Liver (tissue), 9 donors: ENCODE data around the gene UBD. TPM values are rescaled to one million over a fixed set of nuclear protein-coding genes. Genes with fewer than 3 reads are reported as not detected.

Experiments
- DNase-seq: peaks from one replicate; pipeline ENCODE4 v3.0.0-alpha.2; 2017; ENCODE audit warnings: low spot score
- H3K27ac ChIP-seq, 2 donors: one replicate each; pipeline ENCODE4 v1.7.0; 2013; ENCODE audit warnings: inconsistent platforms in 2 of 2, low read length in 2 of 2, control low read depth in 1 of 2, low read depth in 1 of 2, mild to moderate bottlenecking in 1 of 2
- H3K27me3 ChIP-seq, 4 donors: one replicate each; pipeline versions ENCODE4 v1.6.1 to v1.7.0; 2013; ENCODE audit warnings: low read length in 3 of 4, inconsistent platforms in 1 of 4, mild to moderate bottlenecking in 1 of 4, moderate library complexity in 1 of 4; ENCODE audit not compliant: control insufficient read depth in 4 of 4, insufficient read depth in 4 of 4
- H3K36me3 ChIP-seq, 4 donors: one replicate each; pipeline versions ENCODE4 v1.6.1 to v1.7.0; 2013; ENCODE audit warnings: low read length in 3 of 4, mild to moderate bottlenecking in 3 of 4, low read depth in 1 of 4, moderate library complexity in 1 of 4; ENCODE audit not compliant: control insufficient read depth in 4 of 4, insufficient read depth in 3 of 4
- H3K4me1 ChIP-seq, 4 donors: one replicate each; pipeline versions ENCODE4 v1.6.1 to v1.7.0; 2013; ENCODE audit warnings: low read length in 3 of 4, mild to moderate bottlenecking in 3 of 4, moderate library complexity in 1 of 4; ENCODE audit not compliant: control insufficient read depth in 4 of 4, insufficient read depth in 4 of 4
- H3K4me3 ChIP-seq, 3 donors: one replicate each; pipeline versions ENCODE4 v1.6.1 to v1.7.0; 2013; ENCODE audit warnings: low read length in 3 of 3, control low read depth in 1 of 3, low read depth in 1 of 3, mild to moderate bottlenecking in 1 of 3
- H3K9ac ChIP-seq, 2 donors: one replicate each; pipeline ENCODE4 v1.7.0; 2013; ENCODE audit warnings: low read length in 2 of 2, mild to moderate bottlenecking in 2 of 2, moderate library complexity in 2 of 2, control low read depth in 1 of 2, low read depth in 1 of 2
- H3K9me3 ChIP-seq, 4 donors: one replicate each; pipeline versions ENCODE4 v1.6.1 to v1.7.0; 2013; ENCODE audit warnings: low read length in 3 of 4; ENCODE audit not compliant: control insufficient read depth in 4 of 4
- EGR1 ChIP-seq, 2 donors: IDR thresholded peaks; 2 replicates each; pipeline ENCODE4 v1.6.1; 2016 to 2018; ENCODE audit warnings: antibody characterized with exemption in 2 of 2, low read depth in 2 of 2
- FOXA1 ChIP-seq: IDR thresholded peaks from 2 replicates; pipeline ENCODE4 v1.6.1; 2016; ENCODE audit warnings: antibody characterized with exemption
- FOXA2 ChIP-seq: IDR thresholded peaks from 2 replicates; pipeline ENCODE4 v1.6.1; 2016; ENCODE audit warnings: antibody characterized with exemption
- GABPA ChIP-seq, 2 donors: IDR thresholded peaks in 1 of 2; conservative IDR thresholded peaks in 1 of 2; 2 replicates each; pipeline ENCODE4 v1.6.1; 2016; ENCODE audit warnings: antibody characterized with exemption in 2 of 2, mild to moderate bottlenecking in 1 of 2, moderate library complexity in 1 of 2
- HNF4G ChIP-seq: IDR thresholded peaks from 2 replicates; pipeline ENCODE4 v1.6.1; 2016; ENCODE audit warnings: antibody characterized with exemption
- JUND ChIP-seq, 2 donors: IDR thresholded peaks; 2 replicates each; pipeline ENCODE4 v1.6.1; 2016; ENCODE audit warnings: antibody characterized with exemption in 2 of 2
- MAX ChIP-seq: IDR thresholded peaks from 2 replicates; pipeline ENCODE4 v1.6.1; 2016; ENCODE audit warnings: antibody characterized with exemption
- NR2F2 ChIP-seq: IDR thresholded peaks from 2 replicates; pipeline ENCODE4 v1.6.1; 2016; ENCODE audit warnings: antibody characterized with exemption
- RAD21 ChIP-seq, 2 donors: IDR thresholded peaks; 2 replicates each; pipeline ENCODE4 v1.6.1; 2016; ENCODE audit warnings: antibody characterized with exemption in 2 of 2, mild to moderate bottlenecking in 2 of 2
- REST ChIP-seq: IDR thresholded peaks from 2 replicates; pipeline ENCODE4 v1.6.1; 2016; ENCODE audit warnings: antibody characterized with exemption, mild to moderate bottlenecking
- RXRA ChIP-seq, 2 donors: IDR thresholded peaks; 2 replicates each; pipeline ENCODE4 v1.6.1; 2017 to 2018; ENCODE audit warnings: antibody characterized with exemption in 2 of 2, mild to moderate bottlenecking in 1 of 2
- SP1 ChIP-seq: IDR thresholded peaks from 2 replicates; pipeline ENCODE4 v1.6.1; 2018; ENCODE audit warnings: antibody characterized with exemption, mild to moderate bottlenecking
- TAF1 ChIP-seq: conservative IDR thresholded peaks from 2 replicates; pipeline ENCODE4 v1.6.1; 2016; ENCODE audit warnings: antibody characterized with exemption, mild to moderate bottlenecking
- YY1 ChIP-seq: IDR thresholded peaks from 2 replicates; pipeline ENCODE4 v1.6.1; 2016; ENCODE audit warnings: antibody characterized with exemption, mild to moderate bottlenecking
- ZBTB33 ChIP-seq: IDR thresholded peaks from 2 replicates; pipeline ENCODE4 v1.6.1; 2016; ENCODE audit warnings: antibody characterized with exemption
- WGBS: extraction: QIAGEN DNeasy Blood & Tissue Kit; methylation state at CpG from one replicate; pipeline ENCODE4 v1.1.7; 2013; 5-methylcytosine and 5-hydroxymethylcytosine counted together
- polyA plus RNA-seq, 2 donors: library from polyadenylated mRNA; stranded (reverse) in 1 of 2; unstranded in 1 of 2; fragments of 200-250 nt in 1 of 2; fragments of >200 nt in 1 of 2; fragmentation: Nextera tagmentation in 1 of 2; extraction: Ambion mirVana in 1 of 2; gene quantifications; one replicate each; pipeline versions ENCODE4 v1.2.1 to v1.2.3, GENCODE V29; 2013 to 2015
- total RNA-seq, 2 donors: library from RNA; depleted of rRNA; stranded (reverse); fragments of >200 nt; gene quantifications; one replicate each; pipeline ENCODE4 v1.2.3, GENCODE V29; 2014
- TF ChIP-seq, protein P1 (sequence below): fragments of 150-350 bp; IDR thresholded peaks from 2 replicates; pipeline ENCODE4 v1.5.1; 2017; ENCODE audit warnings: improper control_type of control experiment, low read depth, low read length; ENCODE audit not compliant: missing input control
- TF ChIP-seq, protein P2 (sequence below): IDR thresholded peaks from 2 replicates; pipeline ENCODE4 v1.6.1; 2016; ENCODE audit warnings: antibody characterized with exemption
- donor health status: healthy.
- donor health status: healthy.
- donor health status: healthy.
- donor health status: healthy.
- donor health status: healthy.

The UBD gene
- total and polyA plus RNA-seq, 4 donors = 7.0 to 35.1 (median 28.1) TPM

GRCh38 chr6:29510202-29510601 is 49.3 kb downstream of the UBD start:
- Histone ChIP-seq H3K27me3 (no peaks in the 10 kb centered on the region), H3K27ac (no peak overlapping the region), H3K36me3 (no peaks in the 10 kb centered on the region), H3K9me3 (peaks cover 0 to 3% (median 1%) of the 10 kb centered on the region in 4 donors), H3K4me3 (no peak overlapping the region), H3K4me1 (no peaks in the 10 kb centered on the region), H3K9ac (no peak overlapping the region)
- WGBS = 71% methylated on average over 4 of the region's 4 CpGs
- no peak for TF ChIP-seq EGR1 (IDR thresholded peaks at IDR 0.05; ENCODE audit: low read depth in 2 of 2)
- no peak for TF ChIP-seq REST
- TF ChIP-seq SP1 = no peak
- no peak for TF ChIP-seq GABPA (IDR thresholded peaks at IDR 0.05 in 1 of 2, conservative IDR thresholded peaks at IDR 0.05 in 1 of 2)
- no peak for TF ChIP-seq MAX
- no peak for TF ChIP-seq FOXA2
- TF ChIP-seq, protein P1, sequence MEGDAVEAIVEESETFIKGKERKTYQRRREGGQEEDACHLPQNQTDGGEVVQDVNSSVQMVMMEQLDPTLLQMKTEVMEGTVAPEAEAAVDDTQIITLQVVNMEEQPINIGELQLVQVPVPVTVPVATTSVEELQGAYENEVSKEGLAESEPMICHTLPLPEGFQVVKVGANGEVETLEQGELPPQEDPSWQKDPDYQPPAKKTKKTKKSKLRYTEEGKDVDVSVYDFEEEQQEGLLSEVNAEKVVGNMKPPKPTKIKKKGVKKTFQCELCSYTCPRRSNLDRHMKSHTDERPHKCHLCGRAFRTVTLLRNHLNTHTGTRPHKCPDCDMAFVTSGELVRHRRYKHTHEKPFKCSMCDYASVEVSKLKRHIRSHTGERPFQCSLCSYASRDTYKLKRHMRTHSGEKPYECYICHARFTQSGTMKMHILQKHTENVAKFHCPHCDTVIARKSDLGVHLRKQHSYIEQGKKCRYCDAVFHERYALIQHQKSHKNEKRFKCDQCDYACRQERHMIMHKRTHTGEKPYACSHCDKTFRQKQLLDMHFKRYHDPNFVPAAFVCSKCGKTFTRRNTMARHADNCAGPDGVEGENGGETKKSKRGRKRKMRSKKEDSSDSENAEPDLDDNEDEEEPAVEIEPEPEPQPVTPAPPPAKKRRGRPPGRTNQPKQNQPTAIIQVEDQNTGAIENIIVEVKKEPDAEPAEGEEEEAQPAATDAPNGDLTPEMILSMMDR = no peak
- TF ChIP-seq YY1 = no peak
- no peak for TF ChIP-seq JUND (IDR thresholded peaks at IDR 0.05)
- no peak for TF ChIP-seq HNF4G
- TF ChIP-seq RAD21 (IDR thresholded peaks at IDR 0.05) = no peak
- TF ChIP-seq, protein P2, sequence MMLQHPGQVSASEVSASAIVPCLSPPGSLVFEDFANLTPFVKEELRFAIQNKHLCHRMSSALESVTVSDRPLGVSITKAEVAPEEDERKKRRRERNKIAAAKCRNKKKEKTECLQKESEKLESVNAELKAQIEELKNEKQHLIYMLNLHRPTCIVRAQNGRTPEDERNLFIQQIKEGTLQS = no peak
- TF ChIP-seq NR2F2 = no peak
- no peak for TF ChIP-seq RXRA (IDR thresholded peaks at IDR 0.05)
- no peak for TF ChIP-seq ZBTB33
- no peak for TF ChIP-seq FOXA1
- DNase-seq = peak; percentile 16

DNA sequence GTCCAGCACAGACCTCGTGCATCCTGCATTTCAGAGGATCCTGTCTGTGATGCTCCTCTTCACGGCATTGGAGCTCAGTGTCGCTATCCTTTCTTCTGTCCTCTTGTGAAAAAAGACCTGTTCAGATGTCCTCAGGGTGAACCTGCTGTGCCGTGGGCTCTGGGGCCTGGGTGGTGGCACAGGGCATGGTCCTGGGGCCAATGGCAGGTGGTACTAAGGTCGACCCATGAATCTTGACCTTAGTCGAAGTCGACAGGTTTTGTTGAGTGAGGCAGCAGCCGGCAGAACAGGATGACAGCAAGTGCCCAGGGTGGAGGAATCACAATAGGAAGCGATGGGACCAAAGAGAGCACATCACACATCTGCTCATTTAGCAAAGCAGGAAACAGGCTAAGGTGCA is 49.8 kb downstream of the UBD start:
- H3K9ac ChIP-seq = no peak overlapping the region
- no peaks in the 10 kb centered on the region for H3K27me3 ChIP-seq
- no peak overlapping the region for H3K4me3 ChIP-seq
- H3K27ac ChIP-seq = no peak overlapping the region
- TF ChIP-seq REST (no peak), JUND (IDR thresholded peaks at IDR 0.05) (no peak), MAX (no peak), TAF1 (no peak), RXRA (IDR thresholded peaks at IDR 0.05) (no peak)
- no peaks in the 10 kb centered on the region for H3K36me3 ChIP-seq
- peak; percentile 14 for DNase-seq
- no peaks in the 10 kb centered on the region for H3K4me1 ChIP-seq
- WGBS = 75% methylated on average over 9 of the region's 9 CpGs
- no peaks in the 10 kb centered on the region for H3K9me3 ChIP-seq
